HG03097 (cell line): ENCODE data around the gene GAL3ST3.

Experiments
- ATAC-seq: cut with Tn5 transposase; IDR thresholded peaks from one replicate; pipeline ENCODE4 v1.9.1; 2021; ENCODE audit not compliant: unreplicated experiment, low FRiP score

GAL3ST3 gene

GRCh38 chr11:65997286-65997685, 51.7 kb downstream of the GAL3ST3 start:
- no peak for ATAC-seq

DNA sequence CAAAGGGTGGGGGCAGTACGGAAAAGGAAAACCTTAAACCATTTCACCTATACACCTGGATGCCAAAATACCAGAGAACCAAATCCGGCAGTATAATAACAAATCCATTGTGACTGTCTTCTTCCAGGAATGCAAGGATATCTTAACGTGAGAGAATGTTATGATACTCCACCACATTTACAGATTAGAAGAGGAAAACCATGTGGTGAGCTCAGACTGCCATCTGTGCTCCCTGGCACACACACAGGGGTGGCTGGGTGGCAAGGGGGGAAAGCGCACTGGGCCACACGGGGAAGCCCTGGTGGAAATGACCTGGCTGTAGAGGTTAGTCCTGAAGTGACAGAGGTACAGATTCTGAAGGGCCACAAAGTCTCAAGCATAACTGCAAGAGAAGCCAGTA, 56.9 kb downstream of the GAL3ST3 start:
- ATAC-seq: no peak
